Stimulated activated CD8-positive, alpha-beta memory T cell treated with anti-CD3 and anti-CD28 coated beads, Interleukin-15, amount 100 ng/mL, for 48 hours (primary cell): ENCODE data around the gene JOSD2.

Source experiments
- DNase-seq, 2 donors: peaks; one replicate each; pipeline ENCODE4 v3.0.0-alpha.2; 2020; ENCODE audit warnings: low read depth in 2 of 2

The JOSD2 gene

DNA sequence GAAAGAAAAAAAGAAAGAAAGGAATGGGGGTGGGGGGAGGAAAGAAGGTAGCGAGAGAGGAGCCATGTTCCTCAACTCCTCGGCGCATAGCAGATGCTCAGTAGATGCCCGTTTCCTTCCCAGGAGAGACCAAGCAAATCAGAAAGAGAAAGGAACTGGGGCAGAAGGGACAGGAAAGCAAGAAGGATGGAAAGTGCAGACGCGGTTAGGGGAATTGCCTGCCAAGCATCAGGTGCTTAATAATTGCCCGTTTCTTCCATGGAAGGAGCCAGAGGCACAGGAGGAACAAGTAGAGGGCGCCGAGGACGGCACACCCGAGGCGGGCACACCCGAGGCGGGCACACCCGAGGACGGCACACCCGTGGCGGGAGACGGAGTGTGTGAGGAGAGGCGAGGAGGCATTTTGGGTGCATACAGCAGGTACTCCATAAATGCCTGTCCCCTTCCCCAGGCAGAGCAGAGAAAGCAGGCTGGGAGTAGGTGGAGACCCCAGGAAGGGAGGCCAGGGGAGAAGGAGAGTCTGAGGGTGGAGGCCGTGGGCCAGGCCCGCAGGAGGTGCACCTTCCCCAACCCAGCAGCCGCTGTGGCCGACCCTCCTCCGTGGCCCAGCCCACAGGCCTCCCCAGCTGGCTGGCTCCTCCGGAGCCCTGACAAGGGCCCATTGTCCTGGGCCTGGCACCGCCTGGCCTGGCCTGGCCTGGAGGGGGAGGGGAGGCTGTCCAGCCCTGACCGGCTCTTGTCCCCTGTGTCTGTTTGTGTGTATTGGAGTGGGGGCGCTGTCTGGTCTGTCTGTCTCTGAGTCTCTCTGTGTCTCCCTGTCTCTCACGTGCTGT is 14.6 kb downstream of the JOSD2 start:
- no peak for DNase-seq

DNA sequence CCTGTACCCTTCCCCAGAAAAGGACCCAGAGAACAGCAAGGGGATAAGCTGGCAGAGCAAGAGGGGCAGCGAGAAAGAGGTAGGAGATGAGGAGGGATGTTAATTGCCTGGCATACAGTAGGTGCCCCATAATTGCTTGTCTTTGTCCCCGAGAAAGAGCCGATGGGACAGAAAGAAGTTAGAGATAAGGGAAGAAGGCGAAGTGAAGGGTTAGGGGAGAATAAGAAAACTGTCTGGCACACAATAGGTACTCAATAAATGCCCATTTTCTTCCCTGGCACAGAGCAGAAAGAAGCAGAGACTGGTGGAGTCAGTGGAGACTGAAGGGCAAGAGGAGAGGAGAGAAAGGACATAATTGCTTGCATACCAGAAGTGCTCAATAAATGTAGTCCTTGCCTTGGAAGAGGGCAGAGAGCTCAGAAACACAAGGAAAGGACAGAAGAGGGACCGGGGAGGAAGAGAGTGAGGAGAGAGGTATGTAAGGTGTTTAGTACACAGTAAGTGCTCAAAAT is 15.9 kb downstream of the JOSD2 start:
- no peak for DNase-seq

DNA sequence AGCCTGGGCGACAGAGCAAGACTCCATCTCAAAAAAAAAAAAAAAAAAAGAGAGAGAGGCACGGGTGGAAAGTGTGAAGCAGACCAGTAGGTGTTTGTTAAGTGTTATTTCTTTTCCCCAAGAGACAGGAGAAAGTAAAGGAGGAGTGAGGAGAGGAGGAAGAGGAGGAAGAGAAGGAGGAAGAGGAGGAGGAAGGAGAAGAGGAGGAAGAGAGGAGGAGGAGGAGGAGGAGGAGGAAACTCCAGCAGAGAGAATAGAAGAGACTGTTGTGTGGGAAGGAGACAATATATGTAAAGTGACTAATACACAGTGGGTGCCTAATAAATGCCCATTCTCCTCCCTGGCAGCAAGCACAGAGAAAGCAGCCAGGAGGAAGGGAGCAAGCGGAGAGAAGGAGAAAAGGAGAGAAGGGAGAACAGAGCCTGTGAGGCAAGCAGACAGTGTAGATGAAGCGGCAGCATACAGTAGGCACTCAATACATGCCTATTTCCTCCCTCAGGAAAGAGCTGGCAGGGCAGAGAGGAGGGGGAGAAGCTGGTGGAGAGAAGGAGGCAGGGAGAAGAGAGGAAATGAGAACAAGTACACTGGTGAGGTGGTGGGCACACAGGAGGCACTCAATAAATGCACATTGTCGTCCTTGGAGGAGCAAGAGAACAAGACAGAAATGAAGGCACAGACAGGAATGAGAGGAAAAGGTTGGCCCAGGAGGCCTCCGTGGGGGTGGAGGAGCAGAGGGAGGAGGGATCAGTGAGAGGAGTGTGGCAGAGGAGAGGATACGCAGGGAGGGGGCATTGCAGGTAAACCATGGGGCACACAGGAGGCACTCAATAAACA is 16.6 kb downstream of the JOSD2 start:
- DNase-seq: no peak

DNA sequence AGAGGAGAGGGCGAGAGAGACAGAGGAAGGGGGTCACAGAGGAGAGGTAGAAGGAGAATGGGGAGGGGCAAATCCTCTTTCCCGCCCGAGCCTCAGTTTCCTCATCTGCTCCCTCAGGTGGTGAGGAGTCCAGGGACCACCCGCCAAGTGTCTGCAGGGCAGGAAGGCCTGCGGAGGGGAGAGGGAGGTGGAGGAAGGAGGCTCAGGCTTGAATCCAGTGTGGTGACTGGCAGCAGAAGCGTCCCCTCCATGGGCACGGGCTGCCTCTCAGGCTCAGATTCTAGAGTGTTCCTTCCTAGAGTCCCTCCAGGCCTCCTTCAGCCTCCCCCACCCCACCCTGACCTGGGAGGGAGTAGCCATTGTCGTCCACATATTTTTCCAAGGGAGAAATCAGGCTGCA is 17.8 kb downstream of the JOSD2 start:
- no peak for DNase-seq

DNA sequence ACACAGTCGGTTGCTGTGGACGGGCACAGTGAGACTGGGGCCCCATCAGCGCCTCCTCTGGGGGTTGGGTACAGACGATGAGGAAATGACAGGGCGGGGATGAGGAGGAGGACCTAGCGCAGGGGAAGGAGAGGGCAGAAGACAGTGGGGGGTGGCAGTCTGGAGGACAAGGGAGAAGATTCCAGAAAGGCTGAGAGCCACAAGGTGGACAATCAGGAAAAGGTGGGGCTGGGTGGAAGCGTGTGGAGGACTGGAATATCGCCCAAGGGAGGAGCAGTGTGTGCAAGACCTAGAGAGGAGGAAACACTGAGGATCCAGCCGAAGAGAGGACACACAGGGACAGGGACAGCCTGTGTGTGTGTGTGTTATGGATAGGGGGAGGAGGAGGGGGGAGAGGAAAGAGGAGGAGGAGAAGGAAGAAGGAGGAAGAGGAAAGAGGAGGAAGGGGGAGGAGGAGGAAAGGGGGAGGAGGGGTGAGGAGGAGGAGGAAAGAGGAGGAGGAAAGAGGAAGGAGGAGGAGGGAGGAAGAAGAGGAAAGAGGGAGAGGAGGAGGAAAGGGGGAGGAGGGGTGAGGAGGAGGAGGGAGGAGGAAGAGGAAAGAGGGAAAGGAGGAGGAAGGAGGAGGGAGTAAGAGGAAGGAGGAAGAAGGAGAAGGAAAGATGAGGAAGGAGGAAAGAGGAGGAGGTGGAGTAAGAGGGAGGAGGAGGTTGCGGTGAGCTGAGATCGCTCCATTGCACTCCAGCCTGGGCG is 18.5 kb downstream of the JOSD2 start:
- DNase-seq: peak in 1 of 2 donors; percentile 15

DNA sequence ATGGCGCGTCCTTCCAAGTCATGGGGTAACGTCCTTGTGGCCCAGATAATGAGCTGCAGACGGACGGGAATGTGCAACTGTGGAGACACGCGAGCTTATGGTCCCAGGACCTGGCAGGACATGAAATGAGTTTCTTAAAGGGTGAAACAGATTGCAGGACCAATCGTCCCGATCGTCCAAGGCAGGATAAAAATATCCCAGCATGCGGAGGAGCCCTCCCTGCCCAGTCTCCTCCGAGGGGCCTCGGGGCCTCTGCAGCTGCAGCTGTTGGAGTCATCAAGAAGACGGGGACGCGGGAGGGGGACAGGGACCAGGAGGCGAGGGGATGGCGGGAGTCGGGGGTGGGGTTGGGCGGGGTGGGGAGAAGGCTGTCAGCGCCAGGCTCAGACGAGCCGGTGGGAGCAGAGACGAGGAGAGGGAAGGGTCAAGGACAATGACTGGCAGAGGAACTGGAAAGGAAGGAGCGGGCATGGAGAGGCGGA is 20.0 kb downstream of the JOSD2 start:
- DNase-seq: no peak

DNA sequence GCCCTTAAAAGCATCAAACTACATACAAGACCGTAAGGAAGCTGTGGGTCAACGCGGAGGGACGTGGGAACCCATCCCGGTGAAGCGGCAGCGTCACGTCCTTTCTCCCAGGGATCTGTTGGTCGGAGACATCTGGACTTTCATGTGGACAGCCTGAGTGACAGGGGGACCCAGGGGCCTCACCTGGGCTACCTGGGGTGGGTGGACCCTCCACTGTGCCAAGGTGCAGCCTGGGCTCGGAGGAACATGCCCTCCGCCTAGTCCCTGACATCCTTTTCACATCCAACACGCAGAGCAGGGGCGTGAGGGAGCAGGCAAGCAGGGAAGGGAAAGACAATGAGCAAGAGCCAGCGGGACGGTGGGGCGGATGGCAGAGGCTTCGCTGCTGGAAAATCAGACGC is 20.6 kb downstream of the JOSD2 start:
- DNase-seq: no peak

DNA sequence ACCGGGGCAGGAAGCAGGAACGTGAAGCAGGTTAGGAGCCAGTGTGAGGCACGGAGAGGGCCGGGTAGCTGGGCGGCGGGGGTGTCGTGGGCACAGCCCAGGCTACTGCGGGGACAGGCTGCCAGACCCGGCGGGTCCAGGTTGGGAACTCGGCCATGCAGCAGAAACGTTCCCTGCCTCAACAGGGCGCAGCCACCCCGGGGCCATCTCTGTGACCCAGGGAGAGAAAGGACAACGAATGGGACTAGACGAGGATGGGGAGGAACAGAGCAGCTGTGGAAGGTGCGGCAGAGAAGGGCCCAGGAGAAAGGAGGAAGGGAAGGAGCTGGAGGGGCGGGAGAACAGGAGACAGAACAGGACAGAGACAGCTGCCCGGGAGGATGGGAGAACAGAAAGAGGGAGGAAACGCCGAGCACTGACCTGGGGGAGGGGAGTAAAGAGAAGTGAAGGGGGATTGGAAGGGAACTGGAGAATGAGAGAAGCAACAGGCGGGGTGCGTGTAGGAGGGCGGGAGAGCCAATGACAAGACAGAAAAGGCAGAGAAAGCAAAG is 21.5 kb downstream of the JOSD2 start:
- no peak for DNase-seq

DNA sequence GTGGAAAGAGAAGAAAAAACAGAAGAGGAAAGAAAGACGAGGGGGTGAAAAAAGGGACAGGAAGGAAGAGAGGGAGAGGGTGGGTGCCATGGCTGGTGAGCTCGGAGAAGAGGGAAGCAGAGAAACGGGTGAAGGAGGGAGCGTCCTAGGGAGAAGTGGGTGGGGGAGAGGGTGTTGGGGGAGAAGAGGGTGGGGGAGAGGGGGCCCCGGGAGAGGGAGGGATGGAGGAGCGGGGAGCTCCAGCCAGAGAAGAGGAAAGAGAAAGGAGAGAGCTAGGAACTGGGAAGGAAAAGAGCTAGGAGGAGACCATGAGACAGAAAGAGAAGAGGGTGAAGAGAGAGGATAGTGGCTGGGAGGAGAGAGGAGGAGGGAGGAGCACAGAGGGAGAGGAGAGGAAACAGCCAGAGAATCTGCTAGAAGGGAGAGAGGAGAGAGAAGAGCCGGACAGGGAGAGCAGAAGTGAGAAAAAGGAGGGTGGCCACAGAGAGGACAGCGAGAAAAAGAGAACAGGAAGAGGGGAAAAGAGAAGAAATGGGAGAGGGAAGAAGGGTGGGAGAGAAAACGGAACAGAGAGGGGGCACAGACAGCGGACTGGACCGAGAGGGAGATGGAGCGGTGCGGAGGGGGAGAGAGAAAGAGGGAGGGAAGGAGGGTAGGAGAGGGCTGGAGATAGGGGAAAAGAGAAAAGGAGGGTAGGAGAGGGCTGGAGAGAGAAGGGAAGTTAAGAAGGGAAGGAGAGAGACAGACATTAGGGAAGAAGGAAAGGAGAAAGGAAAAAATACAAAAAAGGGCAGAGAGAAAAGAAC is 22.4 kb downstream of the JOSD2 start:
- DNase-seq: no peak

DNA sequence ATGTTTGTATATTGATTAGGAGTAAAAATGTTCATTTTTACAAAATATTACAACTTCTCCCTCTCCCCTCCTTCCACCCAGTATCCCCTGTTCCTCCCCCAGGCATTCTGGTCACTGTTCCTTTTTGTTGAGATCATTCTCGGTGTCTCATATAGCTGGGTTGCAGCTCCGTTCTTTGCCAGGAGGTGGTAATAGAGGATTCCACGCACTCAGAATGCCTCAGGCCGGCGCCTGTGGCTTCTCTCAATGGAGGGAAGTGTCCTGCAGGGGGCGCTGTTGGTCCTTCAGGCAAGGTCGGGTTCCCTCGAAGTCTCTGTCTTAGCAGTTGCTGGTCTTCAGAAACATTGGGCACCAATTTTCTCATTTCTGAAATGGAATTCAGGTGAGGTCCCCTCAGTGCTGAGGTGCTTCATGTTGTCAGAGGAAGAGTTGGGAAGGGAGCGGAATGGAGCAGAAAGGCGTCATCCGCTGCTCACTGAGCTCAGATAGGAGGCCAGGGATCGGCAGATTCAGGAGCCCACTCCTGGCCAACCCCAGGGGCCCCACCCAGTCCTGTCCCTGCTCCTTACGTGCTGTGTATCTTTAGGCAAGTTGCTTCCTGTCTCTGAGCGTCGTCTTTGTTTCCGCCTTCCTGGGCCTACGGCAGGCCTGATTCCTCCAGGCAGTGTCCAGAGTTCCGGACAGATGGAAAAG is 24.0 kb downstream of the JOSD2 start:
- peak in 1 of 2 donors; percentile 58 for DNase-seq

DNA sequence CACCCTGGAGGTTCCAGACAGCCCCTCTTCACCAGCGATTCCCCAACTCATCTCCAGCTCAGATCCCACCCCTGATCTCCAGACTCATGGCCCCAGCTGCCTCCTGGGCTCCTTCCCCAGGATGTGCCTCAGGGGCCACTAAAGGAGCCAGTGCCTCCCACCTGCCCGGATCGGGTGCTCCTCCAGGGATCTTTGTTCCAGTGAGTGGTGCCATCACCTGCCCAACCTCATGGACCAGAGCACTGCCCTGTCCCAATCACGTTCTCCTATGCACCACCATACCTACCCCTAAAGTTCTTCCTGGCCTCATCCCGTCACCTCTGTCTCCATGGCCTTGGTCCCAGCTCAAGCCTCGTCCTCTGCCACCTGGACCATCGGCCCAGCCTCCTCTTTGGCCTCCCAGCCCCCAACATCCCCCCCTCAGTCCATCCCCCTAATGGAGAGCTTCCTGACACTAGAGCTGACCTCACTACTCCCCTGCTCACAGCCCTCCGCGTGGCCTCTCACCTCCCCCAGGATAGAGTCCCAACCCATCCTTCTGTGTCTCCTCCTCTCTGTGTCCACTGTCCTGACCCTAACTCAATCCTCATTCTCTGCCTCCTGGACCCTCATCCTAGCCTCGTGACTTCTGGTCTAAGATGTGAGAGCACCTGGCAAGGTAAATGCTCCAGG is 25.6 kb downstream of the JOSD2 start:
- no peak for DNase-seq

DNA sequence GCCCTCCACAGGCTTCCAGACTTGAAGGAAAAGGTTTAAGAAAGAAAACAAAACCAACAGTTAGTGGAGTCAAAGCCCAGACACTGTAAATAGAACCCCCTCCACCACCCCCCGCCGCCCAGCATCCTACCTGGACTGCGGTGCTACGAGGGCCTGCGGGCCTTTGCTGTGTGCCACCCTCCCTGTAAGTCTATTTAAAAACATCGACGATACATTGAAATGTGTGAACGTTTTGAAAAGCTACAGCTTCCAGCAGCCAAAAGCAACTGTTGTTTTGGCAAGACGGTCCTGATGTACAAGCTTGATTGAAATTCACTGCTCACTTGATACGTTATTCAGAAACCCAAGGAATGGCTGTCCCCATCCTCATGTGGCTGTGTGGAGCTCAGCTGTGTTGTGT is 28.1 kb downstream of the JOSD2 start:
- DNase-seq: no peak

DNA sequence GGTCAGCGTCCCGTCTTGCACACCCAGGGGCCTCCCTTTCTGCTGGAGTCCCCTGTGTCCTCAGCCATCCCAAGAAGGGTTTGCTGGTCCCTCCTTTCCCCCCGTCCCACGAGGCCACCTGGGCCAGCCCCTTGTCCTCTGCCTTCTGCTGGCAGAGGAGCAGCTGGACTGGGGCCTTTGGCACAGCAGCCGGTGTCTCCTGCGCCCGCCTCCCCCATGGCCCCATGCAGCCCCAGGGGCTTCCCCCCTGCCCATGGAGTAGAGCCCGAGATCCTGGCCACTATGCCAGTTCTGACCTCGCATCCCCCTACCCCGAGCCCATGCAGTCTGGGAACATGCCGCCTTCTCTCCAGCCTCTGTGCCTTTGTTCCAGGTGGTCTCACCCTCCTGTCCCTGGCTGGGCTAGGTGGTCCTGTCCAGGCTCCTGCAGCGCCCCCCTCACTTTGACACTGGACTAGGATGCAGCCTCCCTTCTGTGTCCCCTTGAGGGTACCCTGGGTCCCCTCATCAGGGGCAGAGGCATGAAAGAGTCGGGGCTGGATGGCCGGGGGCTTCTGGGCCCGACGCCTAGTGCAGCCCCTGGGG is 28.6 kb downstream of the JOSD2 start:
- DNase-seq: no peak

DNA sequence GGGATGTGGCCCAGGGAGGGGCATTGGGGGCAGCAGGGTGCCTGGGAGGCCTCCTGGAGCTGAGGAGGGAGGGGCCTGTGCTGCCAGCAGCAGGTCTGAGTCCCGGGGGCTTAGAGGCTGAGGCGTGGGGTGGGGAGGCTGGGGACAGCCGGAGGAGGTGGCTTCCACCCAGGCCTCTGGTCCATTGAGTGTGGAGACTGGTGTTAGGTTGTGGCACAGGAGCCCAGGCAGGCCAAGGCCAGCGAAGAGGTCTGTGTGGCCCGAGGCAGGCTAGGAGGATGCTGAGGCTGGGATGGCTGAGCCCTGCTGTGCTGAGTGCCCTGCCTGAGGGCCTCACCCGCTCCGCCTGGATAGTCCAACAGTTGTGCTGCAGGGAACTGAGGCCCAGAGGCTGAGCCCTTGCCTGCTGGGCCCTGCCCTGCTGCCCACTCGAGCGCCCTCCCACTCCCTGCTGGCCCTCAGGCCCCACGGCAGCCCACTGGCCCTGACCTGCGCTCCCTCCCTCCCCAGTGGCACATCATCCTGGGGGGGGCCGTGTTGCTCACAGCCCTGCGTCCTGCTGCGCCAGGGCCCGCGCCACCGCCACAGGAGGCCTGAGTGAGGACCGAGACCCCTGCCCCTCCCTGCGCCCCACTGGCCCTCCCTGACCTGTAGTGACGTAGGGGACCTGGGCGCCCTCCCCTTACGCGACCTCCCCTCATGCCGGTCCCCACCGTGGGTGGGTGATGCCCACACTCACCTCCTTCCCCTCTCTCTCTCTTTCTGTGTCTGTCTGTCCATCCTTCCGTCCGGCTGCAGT is 29.4 kb downstream of the JOSD2 start:
- no peak for DNase-seq

DNA sequence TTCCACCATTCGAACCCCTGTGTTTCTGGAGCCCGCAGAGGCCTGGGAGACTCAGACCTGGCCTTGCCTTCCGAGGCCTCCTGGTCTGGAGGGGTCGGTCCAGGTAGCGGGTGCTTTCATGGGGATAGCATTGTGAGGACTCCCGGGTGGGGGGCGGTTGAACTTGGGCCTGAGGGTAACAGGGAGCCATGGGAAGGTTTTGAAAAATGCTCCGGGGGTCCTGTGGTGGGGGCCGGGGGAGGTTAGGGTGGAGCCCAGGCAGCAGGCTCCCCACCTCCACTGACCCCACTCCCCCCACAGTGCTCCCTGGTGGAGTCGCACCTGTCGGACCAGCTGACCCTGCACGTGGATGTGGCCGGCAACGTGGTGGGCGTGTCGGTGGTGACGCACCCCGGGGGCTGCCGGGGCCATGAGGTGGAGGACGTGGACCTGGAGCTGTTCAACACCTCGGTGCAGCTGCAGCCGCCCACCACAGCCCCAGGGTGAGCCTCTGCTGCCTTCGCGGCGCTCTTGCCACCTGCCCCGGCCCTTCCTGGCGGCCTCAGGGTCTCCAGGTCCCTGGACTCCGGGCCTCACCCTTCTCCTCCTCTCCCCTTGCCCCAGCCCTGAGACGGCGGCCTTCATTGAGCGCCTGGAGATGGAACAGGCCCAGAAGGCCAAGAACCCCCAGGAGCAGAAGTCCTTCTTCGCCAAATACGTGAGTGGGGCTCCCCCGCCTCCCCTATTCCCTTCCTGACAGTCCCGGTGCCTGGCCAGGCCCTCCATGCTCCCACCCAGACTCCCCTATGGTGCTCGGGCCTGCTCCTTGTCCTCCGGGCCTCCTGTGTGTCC is 30.5 kb downstream of the JOSD2 start:
- DNase-seq: no peak

DNA sequence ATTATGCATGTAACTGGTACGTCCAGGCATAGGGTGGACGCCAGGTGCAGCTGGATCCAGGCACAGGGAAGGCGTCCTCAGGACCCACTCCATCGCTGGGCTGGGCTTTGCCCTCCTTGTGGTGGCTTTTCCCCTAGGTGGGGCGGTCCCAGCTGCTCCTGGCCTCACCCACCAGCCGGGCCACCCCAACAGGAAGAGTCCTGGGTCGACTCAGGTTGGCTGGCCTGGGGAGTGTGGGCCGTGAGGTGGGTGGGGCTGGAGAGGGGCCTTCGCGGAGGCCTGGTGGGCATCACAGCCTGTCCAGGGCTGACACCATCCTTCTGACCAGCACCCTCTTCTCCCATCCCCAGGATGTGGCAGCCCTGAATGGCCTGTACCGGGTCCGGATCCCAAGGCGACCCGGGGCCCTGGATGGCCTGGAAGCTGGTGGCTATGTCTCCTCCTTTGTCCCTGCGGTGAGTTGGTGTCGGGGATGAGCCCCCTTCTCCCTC is 31.2 kb downstream of the JOSD2 start:
- DNase-seq: no peak
